Measurements from ENCODE around the gene TTLL12.
A peak's percentile ranks its signal among the peaks of the same experiment; 100 is the strongest.
"Not testable (repeated sequence)": the region's sequence is repeated elsewhere in the genome, so short reads cannot be mapped to it uniquely, and the experiment has no call there.

TTLL12 gene

GRCh38 chr22:43152003-43152356 is 35.0 kb downstream of the TTLL12 start:
- DNase-seq = no peak
- peak overlapping the region; percentile 73 to 92 for H3K4me3 ChIP-seq
- H3K9me3 ChIP-seq = no peaks in the 10 kb centered on the region
- no peaks in the 10 kb centered on the region for H3K27me3 ChIP-seq
- H3K27ac ChIP-seq = peak overlapping the region; percentile 80 to 91
- intact Hi-C loops (cut with DNase I; ENCODE audit: low total_unique reads) = no loop called here
- H3K4me1 ChIP-seq = peaks cover 0 to 32% (median 20%) of the 10 kb centered on the region in 4 donors
- H3K36me3 ChIP-seq = peaks cover 0 to 9% (median 0%) of the 10 kb centered on the region in 3 donors
- no peak for TF ChIP-seq CTCF (IDR thresholded peaks at IDR 0.05)

- intact Hi-C loops (cut with DNase I; ENCODE audit: low total_unique reads) = no loop called here
Observed at GRCh38 chr22:43151251-43152002, 35.5 kb downstream of the TTLL12 start, which contains the start of gene TSPO. Gene TSPO (plus strand): TSS chr22:43151559. CDS start chr22:43159239, 7,680 bp downstream.

GRCh38 chr22:43150731-43151206 is 36.2 kb downstream of the TTLL12 start:
- intact Hi-C loops (cut with DNase I; ENCODE audit: low total_unique reads) = no loop called here
- H3K4me3 ChIP-seq = peak overlapping the region; percentile 73 to 92
- H3K36me3 ChIP-seq = peaks cover 0 to 7% (median 0%) of the 10 kb centered on the region in 3 donors
- no peak for TF ChIP-seq CTCF (IDR thresholded peaks at IDR 0.05)
- no peaks in the 10 kb centered on the region for H3K9me3 ChIP-seq
- H3K4me1 ChIP-seq = peaks cover 0 to 31% (median 20%) of the 10 kb centered on the region in 4 donors
- H3K27me3 ChIP-seq = no peaks in the 10 kb centered on the region
- peak overlapping the region; percentile 80 to 91 for H3K27ac ChIP-seq
- no peak for DNase-seq

More at GRCh38 chr22:43151251-43152002, 35.5 kb downstream of the TTLL12 start, which contains the start of gene TSPO:
- Histone ChIP-seq H3K36me3 (peaks cover 0 to 9% (median 0%) of the 10 kb centered on the region in 3 donors), H3K4me1 (peaks cover 0 to 32% (median 20%) of the 10 kb centered on the region in 4 donors), H3K9me3 (no peaks in the 10 kb centered on the region), H3K27ac (peak within 1 kb of the TSS; percentile 80 to 91), H3K27me3 (no peaks in the 10 kb centered on the region), H3K4me3 (peak within 1 kb of the TSS; percentile 73 to 92)
- DNase-seq = peak; percentile 80 to 96
- TF ChIP-seq CTCF (IDR thresholded peaks at IDR 0.05) = no peak

GRCh38 chr22:43148581-43148980 is 38.4 kb downstream of the TTLL12 start:
- Histone ChIP-seq H3K4me3 (no peak overlapping the region), H3K27ac (no peak overlapping the region), H3K27me3 (no peaks in the 10 kb centered on the region), H3K36me3 (no peaks in the 10 kb centered on the region), H3K9me3 (no peaks in the 10 kb centered on the region), H3K4me1 (peaks cover 0 to 25% (median 16%) of the 10 kb centered on the region in 4 donors)
- no peak for TF ChIP-seq CTCF (IDR thresholded peaks at IDR 0.05)
- intact Hi-C loops (cut with DNase I; ENCODE audit: low total_unique reads) = no loop called here
- DNase-seq = no peak

GRCh38 chr22:43147821-43148220 is 39.1 kb downstream of the TTLL12 start:
- no peaks in the 10 kb centered on the region for H3K9me3 ChIP-seq
- intact Hi-C loops (cut with DNase I; ENCODE audit: low total_unique reads) = no loop called here
- TF ChIP-seq CTCF (IDR thresholded peaks at IDR 0.05) = no peak
- DNase-seq = no peak
- H3K4me3 ChIP-seq = no peak overlapping the region
- H3K27me3 ChIP-seq = no peaks in the 10 kb centered on the region
- no peaks in the 10 kb centered on the region for H3K36me3 ChIP-seq
- no peak overlapping the region for H3K27ac ChIP-seq
- peaks cover 0 to 24% (median 14%) of the 10 kb centered on the region in 4 donors for H3K4me1 ChIP-seq

GRCh38 chr22:43146332-43146731 is 40.6 kb downstream of the TTLL12 start:
- H3K36me3 ChIP-seq; H3K27ac ChIP-seq; H3K4me3 ChIP-seq; intact Hi-C loops (cut with DNase I; ENCODE audit: low total_unique reads); H3K27me3 ChIP-seq; H3K9me3 ChIP-seq; DNase-seq: not testable (repeated sequence)
- peaks cover 0 to 29% (median 21%) of the 10 kb centered on the region in 4 donors for H3K4me1 ChIP-seq

GRCh38 chr22:43145371-43145770 is 41.6 kb downstream of the TTLL12 start:
- DNase-seq; H3K27ac ChIP-seq; H3K4me3 ChIP-seq; intact Hi-C loops (cut with DNase I; ENCODE audit: low total_unique reads); H3K27me3 ChIP-seq; H3K9me3 ChIP-seq; H3K36me3 ChIP-seq: not testable (repeated sequence)
- H3K4me1 ChIP-seq = peaks cover 0 to 27% (median 16%) of the 10 kb centered on the region in 4 donors
